Stimulated activated CD4-positive, alpha-beta T cell treated with anti-CD3 and anti-CD28 coated beads, Interleukin-4, amount 100 ng/mL, for 24 hours (primary cell): ENCODE results near the gene DKKL1.

Experiments
- DNase-seq: peaks from one replicate; pipeline ENCODE4 v3.0.0-alpha.2; 2020

Gene DKKL1

DNA sequence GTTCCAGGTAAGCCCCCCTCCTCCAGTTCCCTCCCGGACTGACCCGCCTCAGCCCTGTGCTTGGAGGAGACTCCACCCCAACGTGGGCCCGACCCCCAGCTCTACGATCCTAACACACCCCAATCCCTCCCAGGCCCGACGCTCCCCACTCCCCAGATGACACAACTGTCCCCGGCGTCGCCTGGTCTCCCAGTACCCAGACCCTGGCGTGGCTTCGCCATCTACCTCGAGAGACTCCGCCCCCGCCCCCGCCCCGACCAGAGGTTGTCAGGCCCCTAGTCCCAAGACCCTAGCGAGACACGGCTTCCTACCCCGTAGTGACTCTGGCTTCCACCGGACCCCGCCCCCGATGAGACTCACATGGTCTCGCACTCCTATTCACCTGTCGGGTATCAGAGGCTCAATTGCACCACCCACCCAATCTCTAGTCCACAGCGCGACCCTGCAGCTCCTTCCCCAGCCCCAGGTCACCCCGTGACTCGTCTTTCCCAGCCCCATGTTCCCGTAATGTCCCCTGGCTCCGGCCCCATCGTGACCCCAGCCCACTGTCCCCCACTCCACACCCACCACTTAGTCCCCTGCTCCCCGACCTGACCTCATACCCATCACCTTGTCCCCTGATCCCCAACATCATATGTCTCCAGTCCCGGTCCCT, 25.5 kb upstream of the DKKL1 start:
- DNase-seq: no peak

DNA sequence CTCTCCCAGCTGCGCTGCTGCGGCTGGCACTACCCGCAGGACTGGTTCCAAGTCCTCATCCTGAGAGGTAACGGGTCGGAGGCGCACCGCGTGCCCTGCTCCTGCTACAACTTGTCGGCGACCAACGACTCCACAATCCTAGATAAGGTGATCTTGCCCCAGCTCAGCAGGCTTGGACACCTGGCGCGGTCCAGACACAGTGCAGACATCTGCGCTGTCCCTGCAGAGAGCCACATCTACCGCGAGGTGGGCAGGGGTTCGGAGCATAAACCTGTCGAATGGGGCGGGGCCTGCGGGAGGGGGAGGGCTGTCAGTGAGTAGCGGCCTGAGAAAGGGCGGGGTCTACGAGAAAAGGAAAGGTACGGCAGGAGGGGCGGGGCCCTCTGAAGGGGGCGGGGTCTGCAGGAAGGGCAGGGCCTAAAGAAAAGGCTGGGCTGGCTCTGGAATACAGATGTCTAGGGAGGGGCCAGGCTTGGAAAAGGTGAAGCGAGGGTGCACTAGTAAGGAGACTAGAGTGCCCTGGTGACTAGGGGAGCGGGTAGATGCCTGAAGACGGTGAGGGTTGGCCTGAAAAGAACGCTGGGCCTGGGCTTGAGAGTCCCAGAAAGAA, 24.9 kb upstream of the DKKL1 start:
- DNase-seq: no peak

DNA sequence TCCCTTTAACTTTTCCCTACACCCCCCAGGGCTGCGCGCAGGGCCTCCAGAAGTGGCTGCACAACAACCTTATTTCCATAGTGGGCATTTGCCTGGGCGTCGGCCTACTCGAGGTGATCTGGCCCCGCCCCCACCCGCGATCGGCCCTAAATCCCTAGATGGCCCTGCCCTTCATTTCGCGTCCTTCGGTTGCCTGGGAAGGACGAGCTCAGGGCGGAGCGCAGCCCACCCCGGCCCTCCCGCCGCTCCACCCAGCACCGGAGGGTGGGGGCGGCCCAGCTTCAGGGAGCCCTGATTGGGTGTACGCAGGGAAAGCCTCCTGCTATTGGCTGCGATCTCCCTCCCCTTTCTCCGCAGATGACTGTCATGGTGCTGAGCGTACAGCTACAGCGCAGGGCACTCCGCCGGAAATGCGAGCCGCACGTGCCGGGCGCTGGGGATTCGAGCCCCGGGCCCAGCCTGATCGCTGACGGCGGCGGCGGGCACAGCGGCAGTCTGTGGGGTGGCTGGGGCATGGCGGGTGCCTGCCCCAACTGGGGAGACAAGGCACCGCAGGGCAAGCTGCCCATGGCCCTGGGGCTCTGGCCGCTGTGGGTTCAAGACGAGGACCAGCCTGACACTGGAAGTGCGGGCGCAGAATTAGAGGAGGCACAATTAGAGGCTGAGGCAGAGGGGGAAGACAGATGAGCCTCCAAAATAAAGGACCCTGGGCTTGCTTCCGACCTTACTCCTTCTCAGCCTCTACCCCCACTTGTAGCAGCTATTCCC, 24.2 kb upstream of the DKKL1 start:
- no peak for DNase-seq

DNA sequence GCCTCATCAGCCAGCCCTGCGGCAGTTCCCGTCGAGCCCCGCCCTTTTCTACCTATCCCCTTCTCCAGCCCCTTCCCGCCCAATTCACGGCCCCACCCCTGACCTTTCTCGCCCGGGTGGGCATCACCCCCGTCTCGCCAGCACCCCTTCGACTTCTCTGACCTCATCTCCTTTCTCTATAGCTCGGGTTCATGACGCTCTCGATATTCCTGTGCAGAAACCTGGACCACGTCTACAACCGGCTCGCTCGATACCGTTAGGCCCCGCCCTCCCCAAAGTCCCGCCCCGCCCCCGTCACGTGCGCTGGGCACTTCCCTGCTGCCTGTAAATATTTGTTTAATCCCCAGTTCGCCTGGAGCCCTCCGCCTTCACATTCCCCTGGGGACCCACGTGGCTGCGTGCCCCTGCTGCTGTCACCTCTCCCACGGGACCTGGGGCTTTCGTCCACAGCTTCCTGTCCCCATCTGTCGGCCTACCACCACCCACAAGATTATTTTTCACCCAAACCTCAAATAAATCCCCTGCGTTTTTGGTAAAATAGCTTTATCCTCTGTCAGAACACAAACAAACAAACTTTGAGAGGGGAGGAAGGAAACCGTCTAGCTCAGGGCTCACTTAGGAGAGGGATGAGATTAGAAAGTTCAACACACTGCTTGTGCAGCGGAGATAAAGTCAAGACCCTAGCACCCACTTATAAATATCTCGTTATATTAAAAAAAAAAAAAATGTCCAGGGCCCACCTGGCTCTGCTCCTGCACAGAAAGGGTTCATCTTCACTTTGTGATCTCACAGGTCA, 23.4 kb upstream of the DKKL1 start:
- DNase-seq: no peak

DNA sequence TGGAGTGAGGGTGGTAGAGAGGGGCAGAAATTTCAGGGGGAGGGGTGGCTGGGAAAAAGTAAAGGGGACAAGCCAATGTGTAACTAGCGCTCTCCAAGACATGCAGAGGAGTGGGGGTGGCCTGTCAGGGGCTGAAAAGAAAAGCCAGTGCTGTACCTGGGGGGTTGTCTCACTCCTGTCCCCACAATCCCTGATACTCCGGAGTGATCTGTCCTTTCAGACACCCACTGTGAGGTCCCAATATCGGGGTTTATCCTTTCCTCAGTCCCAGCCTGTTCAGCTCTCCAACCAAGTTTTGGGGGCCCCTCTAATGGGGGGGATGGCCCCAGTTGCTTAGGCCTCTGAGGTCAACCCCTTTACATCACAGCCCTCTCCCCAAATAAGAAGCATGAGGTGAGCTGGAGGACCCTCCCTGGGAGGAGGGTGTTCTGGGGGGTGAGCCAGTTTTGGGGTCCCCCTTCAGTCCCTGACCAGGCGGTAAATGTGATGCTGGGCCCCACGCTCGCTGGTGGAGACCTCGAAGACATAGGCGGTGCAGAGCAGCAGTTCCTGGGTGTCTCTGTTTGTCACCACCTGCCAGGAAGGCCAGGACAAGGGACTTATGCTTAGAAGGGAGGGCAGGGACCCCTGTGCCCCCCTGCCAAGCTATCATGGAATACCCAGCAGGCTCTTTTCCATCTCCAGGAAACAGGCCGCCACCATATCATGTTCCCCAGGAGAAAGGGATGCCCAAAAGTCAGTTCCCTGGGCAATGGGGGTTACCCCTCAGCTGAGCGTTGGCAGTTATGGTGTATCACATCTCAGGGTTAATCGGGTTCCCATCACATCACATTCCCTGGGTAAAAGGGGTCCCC, 22.6 kb upstream of the DKKL1 start:
- no peak for DNase-seq

DNA sequence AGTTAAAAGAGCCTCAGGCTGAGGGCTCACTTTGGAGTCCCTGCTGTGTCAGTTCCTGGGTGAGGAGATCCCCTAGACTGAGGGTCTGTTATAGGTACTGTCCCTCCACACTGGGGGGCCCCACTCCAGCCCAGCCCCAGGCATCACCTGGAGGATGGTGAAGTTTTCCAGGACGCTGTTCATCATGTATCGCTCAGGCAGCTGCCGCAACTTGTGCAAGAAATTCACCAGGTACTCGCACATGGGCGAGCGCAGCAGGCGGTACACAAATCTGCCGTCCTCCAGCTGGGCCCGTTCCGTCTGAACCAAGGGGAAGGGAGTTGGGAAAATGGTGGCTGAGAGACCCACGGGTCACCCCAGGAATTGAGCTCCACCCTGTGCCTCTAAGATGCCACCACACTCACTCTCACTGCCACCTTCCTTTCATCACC, 21.4 kb upstream of the DKKL1 start:
- DNase-seq: no peak

DNA sequence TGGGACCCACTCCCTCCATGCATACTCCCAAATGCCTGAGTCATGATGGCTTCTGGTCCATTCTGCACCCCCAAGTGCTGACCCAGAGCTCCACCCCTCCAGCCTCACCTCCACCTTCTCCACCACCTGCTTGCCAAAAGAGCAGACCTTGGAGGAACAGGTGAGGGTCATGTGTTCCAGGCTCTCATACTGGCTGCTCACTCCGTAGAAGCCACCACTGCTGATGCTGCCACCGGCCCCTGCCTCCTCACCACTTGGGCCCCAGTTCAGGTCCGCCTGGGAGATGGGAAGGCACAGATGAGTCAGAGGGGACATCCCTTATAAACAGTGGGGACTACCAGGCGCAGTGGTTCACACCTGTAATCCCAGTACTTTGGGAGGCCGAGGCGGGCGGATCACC, 20.6 kb upstream of the DKKL1 start:
- DNase-seq: no peak

DNA sequence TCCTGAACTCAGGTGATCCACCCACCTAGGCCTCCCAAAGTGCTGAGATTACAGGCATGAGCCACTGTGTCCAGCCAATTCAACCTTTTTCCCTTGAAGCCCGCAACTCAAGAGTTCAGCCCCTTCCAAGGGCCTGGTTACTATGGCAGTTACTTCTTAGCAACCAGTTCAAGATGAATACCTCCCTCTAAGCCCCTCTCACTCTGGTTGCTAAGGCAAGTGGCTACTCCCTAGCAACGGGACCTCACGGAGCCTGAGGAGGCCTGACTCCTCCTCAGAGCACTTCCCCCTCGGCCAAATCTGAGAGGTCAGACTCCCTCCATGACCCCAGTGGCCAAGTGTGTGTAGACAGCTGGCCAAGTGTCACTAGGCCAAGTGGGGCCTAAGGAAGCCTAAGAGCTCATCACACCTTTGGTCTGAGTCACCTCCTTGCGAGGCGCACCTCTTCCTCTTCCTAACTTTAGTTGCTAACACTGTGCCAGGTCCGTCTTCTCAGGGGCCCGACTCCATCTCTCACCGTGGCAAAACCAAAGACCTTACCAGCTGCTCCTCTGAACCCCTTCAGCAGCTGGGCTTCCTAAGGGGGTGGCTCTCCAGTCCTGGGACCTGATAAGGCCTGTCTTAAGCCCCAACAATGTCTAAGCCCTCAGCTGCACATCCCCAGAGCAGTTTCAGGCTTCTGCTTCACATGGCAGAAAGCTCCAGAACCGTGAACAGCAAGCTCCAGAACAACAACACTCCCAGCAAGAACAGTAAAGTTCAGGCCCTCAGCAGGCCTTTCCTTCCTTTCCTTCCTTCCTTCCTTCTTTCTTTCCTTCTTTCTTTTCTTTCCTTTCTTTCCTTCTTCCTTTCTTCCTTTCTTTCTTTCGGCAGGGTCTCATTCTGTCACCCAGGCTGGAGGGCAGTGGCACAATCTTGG, 18.9 kb upstream of the DKKL1 start:
- no peak for DNase-seq

DNA sequence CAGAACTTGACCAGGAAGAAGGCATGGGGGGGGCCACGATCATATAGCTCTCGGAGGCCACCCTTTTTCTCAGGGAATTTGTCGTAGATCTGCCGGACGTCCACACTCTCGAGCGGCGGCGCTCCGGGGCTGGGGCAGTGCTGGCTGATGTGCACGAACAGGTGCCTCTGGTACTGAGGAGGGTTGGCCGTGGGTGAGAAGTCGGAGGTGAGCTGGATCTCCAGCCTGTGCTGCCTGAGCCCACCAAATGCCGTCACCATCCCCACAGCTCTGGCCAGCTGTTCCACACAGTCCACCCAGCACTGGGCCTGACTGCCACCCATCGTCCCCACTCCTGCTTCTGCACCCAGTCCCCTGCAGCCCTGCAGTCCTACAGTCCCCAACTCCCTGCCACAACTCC, 16.5 kb upstream of the DKKL1 start:
- DNase-seq: no peak

DNA sequence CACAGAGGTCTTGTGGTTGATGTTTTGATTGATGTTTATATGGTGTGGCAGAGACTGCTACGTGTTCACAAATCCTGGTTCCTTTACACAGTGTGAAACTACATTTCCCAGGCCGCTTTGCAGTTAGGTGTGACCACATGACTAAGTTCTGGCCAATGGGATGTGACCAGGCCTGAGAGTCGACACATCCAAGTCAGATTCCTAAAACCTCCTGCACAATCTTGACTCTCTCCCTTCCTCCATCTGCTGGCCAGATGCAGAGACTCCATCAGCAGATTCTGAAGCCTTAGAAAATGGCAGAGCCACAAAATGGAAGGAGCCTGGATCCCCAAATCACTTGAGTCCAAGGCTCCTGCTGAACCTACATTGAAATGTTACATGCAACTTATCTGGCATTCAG, 15.8 kb upstream of the DKKL1 start:
- DNase-seq: no peak

DNA sequence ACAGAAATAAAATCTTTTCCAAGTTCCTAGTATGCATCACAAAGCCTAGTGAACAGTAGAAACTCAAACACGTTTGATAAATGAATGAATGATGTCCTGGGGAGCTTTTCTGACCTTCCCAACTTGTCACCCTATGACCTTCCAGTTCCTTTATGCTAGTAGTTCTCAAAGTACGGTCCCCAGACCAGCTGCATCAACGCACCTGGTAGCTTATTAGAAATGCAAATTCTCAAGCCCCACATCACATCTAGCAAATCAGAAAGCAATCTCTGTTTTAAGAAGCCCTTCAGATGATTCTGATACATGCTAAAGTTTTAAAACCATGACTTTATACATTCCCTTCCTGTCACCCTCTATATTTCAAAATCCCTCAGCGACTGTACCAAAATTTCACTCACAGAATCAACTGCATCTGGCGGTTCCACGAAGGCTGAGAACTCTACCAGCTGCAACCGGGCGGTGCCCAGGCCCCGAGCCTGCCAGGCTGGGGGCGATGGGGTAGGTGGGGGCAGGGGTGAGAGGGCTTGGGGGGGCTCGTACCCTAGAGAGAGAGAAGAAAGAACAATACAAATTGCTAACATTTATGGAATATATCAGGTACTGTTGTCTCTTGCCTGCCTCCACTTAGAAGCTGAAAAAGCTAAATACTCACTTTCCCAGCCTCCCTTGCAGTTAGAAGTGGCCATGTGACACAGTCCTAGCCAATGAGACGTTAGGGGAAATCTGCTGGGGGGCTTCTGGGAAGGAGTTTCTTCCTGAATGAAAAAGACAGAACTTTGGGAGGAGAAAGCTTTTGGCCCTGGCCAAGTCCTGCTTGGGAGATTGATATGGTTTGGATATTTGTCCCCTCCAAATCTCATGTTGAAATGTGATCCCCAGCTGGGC, 15.1 kb upstream of the DKKL1 start:
- no peak for DNase-seq

DNA sequence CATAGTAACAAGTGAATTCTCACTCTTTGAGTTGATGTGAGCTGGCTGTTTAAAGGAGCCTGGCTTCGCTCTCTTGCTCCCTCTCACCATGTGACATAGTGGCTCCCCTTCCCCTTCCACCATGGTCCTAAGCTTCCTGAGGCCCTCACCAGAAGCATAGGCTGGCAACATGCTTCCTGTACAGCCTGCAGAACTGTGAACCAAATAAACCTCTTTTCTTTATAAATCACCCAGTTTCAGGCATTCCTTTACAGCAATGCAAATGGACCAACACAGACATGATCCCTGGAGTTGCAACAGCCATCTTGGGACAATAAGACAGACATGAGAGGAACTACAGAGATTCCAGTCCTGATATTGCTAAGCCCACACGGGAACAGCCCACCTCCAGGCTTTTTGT, 14.1 kb upstream of the DKKL1 start:
- DNase-seq: no peak

DNA sequence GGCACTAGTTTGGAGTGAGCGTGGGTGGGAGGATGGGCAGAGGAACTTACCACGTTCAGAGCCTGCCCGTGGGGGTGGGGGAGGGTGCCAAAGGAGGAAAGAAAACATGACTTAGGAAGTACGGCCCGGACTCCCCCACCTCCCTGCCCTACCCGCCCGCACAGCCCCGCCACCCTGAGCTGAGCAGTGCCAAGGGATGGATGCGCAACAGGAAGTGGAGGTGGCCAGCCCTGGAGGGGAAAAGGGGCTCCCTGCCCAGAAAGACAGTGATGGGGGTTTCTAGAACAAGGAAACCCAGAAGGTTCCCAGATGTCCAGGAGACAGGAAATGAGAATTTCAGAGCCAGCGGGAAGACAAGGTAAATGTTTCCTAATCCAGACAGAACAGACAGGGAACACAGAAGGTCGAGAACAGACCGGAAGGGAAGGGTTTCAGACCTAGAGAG, 7.7 kb upstream of the DKKL1 start:
- no peak for DNase-seq

DNA sequence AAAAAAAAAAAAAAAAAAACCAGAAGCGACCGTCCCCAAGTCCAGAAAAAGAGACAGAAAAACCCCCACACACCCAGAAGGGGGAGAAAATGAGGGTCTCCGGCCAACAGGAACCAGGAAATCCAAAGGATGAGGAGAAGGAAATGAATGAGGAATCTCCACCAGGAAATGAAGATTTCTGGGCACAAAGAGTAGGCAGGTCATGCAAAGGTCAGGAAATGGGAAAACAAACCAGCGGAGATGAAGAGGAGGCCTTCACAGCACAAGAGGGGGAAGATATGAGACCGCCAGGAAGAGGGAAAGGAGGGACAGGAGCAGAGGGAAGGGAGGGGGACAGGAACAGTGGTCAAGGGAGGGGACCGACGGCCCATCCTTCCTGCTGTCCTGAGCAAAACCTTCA, 7.3 kb upstream of the DKKL1 start:
- DNase-seq: no peak

DNA sequence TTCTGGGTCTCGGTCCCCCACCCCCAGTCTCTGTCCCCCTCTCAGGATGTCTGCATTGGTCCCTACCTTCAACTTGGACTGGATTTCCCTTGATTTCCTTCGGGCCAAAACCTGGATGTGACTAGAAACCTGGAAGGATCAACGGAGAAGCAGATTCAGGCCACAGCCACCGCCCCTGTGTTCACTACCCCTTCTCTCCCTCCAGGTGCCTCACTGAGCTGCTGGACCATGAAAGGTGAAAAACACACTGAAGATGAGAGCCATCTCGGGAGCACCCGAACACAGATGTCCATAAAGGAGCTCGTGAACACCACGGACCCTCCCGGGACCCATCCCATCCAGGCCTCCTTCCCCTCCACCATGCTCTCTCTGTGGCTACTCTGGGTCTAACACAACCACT, 6.5 kb upstream of the DKKL1 start:
- DNase-seq: no peak

DNA sequence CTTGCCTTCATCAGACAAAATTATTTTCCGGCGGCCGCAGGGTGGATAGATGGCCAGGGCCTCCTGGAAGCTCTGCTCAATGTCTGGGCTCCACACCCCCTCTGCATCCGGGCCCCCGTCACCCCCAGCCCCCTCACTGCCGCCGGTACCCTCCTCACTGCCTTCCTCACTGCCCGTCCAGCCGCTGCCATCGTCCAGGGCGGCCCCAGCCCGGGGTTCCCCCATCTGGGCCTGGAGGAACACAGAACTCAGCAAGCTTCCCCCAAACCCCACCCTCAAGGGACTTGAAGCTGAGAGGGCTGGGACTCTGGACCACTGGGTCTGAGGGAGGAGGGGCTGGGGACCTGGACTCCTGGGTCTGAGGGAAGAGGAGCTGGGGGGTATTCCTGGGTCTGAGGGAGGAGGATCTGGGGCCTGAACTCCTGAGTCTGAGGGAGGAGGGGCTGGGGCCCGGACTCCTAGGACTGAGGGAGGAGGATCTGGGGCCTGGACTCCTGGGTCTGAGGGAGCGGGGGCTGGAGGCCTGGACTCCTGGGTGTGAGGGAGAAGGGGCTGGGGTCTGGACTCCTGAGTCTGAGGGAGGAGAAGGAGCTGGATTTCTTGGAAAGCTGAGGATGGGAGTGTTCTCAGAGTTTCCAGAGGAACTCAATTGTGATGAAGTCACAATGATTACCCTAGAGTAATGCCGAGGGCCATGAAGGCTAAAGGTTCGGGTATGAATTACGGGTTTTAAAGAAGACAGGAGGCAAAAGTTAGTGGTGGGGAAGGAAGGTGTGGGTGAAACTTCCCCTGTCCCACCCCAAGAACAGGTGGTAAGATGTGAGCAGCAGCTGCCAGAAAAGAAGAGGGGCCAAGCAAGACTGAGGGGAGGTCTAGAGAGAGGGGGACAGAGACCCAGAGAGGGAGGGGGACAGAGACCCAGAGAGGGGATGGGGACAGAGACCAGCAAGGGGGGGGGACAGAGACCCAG, 3.5 kb upstream of the DKKL1 start:
- DNase-seq: no peak

DNA sequence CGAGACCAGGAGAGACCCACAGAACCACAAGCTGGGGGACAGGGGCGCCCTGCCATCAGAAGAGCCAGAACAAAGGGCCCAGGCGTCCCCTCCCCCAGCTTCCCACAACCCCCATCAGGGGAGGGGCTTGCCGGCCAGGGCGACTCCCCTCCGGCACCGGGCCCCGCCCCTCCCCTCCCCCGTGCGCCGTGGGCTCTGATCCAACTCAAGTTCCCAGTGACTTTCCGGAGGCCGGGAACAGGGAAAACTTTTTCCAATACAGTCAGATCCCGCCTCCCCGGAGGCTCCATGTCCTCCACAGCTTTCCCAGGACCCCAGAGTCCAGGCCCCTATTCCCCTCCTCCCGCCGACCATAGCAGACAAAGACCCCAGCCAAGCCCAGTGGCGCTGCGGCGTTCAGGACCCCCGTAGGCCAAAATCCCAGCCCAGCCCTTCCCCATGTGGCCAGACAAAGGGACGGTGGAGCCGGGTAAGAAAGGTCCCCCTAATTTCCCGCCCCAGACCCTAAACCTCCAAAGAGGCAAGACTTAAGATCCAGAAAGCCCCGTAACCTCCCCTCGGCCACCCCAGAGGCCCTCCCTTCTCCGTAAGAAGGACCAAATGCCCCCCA, 2.1 kb upstream of the DKKL1 start:
- DNase-seq: no peak
